H1 (cell line): Measurements from ENCODE around the gene RSAD1.

Source experiments
- EP300 ChIP-seq, 2 experiments: IDR thresholded peaks; 1 replicate in 1 of 2; 2 replicates in 1 of 2; pipeline ENCODE4 v1.6.1; 2011 to 2012; ENCODE audit warnings: low read depth in 2 of 2, low read length in 2 of 2, mild to moderate bottlenecking in 2 of 2, borderline replicate concordance in 1 of 2, inconsistent platforms in 1 of 2, moderate library complexity in 1 of 2
- EZH2 ChIP-seq: fragments of 200-600 bp; sonication (generic); IDR thresholded peaks from 2 replicates; pipeline ENCODE4 v1.7.1; 2012; ENCODE audit warnings: low read depth, mild to moderate bottlenecking, moderate library complexity, low read length, inconsistent platforms; ENCODE audit not compliant: severe bottlenecking
- GTF2F1 ChIP-seq: IDR thresholded peaks from 2 replicates; pipeline ENCODE4 v1.6.1; 2012; ENCODE audit warnings: low read depth, low read length, improper control_type of control experiment, borderline replicate concordance
- HDAC2 ChIP-seq, 2 experiments: fragments of 300-600 bp in 1 of 2; sonication (generic) in 1 of 2; IDR thresholded peaks; 2 replicates each; pipeline ENCODE4 v1.6.1; 2011 to 2012; ENCODE audit warnings: low read depth in 2 of 2, low read length in 2 of 2, mild to moderate bottlenecking in 2 of 2, moderate library complexity in 2 of 2, borderline replicate concordance in 1 of 2, inconsistent platforms in 1 of 2
- POLR2A ChIP-seq, 2 experiments: IDR thresholded peaks; 1 replicate in 1 of 2; 2 replicates in 1 of 2; pipeline ENCODE4 v1.6.1; 2011; ENCODE audit warnings: low read depth in 2 of 2, low read length in 2 of 2, mild to moderate bottlenecking in 2 of 2; ENCODE audit errors: control extremely low read depth in 1 of 2
- POLR2AphosphoS5 ChIP-seq: IDR thresholded peaks from 2 replicates; pipeline ENCODE4 v1.6.1; 2011; ENCODE audit warnings: low read depth, low read length
- RAD21 ChIP-seq, 2 experiments: IDR thresholded peaks in 1 of 2; conservative IDR thresholded peaks in 1 of 2; 2 replicates each; pipeline ENCODE4 v1.6.1; 2011; ENCODE audit warnings: low read depth in 2 of 2, low read length in 2 of 2, improper control_type of control experiment in 1 of 2, inconsistent platforms in 1 of 2, mild to moderate bottlenecking in 1 of 2, moderate library complexity in 1 of 2
- SP1 ChIP-seq: IDR thresholded peaks from 2 replicates; pipeline ENCODE4 v1.6.1; 2011; ENCODE audit warnings: low read depth, low read length
- TAF1 ChIP-seq: IDR thresholded peaks from 2 replicates; pipeline ENCODE4 v1.6.1; 2011; ENCODE audit warnings: mild to moderate bottlenecking, low read depth, low read length
- TF ChIP-seq, protein P1 (sequence below), 3 experiments: IDR thresholded peaks; 1 replicate in 2 of 3; 2 replicates in 1 of 3; pipeline versions ENCODE4 v1.5.1 to v1.6.1; 2011; ENCODE audit warnings: low read length in 3 of 3, mild to moderate bottlenecking in 3 of 3, inconsistent platforms in 2 of 3, low read depth in 1 of 3, moderate library complexity in 1 of 3; ENCODE audit not compliant: insufficient read depth in 1 of 3; ENCODE audit errors: control extremely low read depth in 1 of 3
- TF ChIP-seq, protein P2 (sequence below): IDR thresholded peaks from 2 replicates; pipeline ENCODE4 v1.6.1; 2012; ENCODE audit warnings: low read length, inconsistent platforms
- TF ChIP-seq, protein P3 (sequence below): IDR thresholded peaks from 2 replicates; pipeline ENCODE4 v1.6.1; 2012; ENCODE audit warnings: inconsistent platforms

DNA sequence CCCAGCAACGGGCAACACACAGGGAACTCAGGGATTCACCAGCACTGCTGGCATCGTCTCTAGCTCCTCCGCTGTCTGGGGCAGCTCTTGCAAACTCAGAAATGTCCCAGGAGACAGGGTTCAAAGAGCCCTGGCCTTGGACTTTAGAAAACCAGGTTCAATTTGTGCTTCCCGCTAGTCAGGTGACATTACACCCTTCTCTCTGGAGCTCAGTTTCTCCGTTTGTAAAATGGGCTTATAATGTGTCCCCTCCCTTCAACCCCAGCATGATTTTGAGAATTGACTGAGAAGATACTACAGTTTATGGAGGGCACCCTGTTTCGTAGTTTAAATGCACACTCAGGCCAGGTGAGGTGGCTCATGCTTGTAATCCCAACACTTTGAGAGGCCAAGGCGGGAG, 27.6 kb downstream of the RSAD1 start:
- TF ChIP-seq, protein P1, sequence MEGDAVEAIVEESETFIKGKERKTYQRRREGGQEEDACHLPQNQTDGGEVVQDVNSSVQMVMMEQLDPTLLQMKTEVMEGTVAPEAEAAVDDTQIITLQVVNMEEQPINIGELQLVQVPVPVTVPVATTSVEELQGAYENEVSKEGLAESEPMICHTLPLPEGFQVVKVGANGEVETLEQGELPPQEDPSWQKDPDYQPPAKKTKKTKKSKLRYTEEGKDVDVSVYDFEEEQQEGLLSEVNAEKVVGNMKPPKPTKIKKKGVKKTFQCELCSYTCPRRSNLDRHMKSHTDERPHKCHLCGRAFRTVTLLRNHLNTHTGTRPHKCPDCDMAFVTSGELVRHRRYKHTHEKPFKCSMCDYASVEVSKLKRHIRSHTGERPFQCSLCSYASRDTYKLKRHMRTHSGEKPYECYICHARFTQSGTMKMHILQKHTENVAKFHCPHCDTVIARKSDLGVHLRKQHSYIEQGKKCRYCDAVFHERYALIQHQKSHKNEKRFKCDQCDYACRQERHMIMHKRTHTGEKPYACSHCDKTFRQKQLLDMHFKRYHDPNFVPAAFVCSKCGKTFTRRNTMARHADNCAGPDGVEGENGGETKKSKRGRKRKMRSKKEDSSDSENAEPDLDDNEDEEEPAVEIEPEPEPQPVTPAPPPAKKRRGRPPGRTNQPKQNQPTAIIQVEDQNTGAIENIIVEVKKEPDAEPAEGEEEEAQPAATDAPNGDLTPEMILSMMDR (IDR thresholded peaks at IDR 0.05; ENCODE audit: control extremely low read depth in 1 of 3, insufficient read depth in 1 of 3, low read depth in 1 of 3, low read length in 3 of 3) = no peak
- TF ChIP-seq POLR2AphosphoS5 = no peak
- no peak for TF ChIP-seq POLR2A (IDR thresholded peaks at IDR 0.05; ENCODE audit: control extremely low read depth in 1 of 2, low read depth in 2 of 2, low read length in 2 of 2)
- no peak for TF ChIP-seq EZH2
- no peak for TF ChIP-seq RAD21 (IDR thresholded peaks at IDR 0.05 in 1 of 2, conservative IDR thresholded peaks at IDR 0.05 in 1 of 2; ENCODE audit: low read depth in 2 of 2, low read length in 2 of 2)
- no peak for TF ChIP-seq HDAC2 (IDR thresholded peaks at IDR 0.05; ENCODE audit: borderline replicate concordance in 1 of 2, low read depth in 2 of 2, low read length in 2 of 2)
- TF ChIP-seq SP1 = no peak
- no peak for TF ChIP-seq EP300 (IDR thresholded peaks at IDR 0.05; ENCODE audit: borderline replicate concordance in 1 of 2, low read depth in 2 of 2, low read length in 2 of 2)
- TF ChIP-seq, protein P2, sequence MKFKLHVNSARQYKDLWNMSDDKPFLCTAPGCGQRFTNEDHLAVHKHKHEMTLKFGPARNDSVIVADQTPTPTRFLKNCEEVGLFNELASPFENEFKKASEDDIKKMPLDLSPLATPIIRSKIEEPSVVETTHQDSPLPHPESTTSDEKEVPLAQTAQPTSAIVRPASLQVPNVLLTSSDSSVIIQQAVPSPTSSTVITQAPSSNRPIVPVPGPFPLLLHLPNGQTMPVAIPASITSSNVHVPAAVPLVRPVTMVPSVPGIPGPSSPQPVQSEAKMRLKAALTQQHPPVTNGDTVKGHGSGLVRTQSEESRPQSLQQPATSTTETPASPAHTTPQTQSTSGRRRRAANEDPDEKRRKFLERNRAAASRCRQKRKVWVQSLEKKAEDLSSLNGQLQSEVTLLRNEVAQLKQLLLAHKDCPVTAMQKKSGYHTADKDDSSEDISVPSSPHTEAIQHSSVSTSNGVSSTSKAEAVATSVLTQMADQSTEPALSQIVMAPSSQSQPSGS = no peak
- TF ChIP-seq, protein P3, sequence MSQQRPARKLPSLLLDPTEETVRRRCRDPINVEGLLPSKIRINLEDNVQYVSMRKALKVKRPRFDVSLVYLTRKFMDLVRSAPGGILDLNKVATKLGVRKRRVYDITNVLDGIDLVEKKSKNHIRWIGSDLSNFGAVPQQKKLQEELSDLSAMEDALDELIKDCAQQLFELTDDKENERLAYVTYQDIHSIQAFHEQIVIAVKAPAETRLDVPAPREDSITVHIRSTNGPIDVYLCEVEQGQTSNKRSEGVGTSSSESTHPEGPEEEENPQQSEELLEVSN = no peak
- no peak for TF ChIP-seq GTF2F1
- TF ChIP-seq TAF1 = no peak
